Mesodermal cell (in vitro differentiated cells): ENCODE data around the gene MREG.

Experiments
- H3K27ac ChIP-seq: 2 replicates; pipeline ENCODE4 v1.7.0; 2013; ENCODE audit warnings: mild to moderate bottlenecking, low read depth, low read length, moderate library complexity; ENCODE audit not compliant: severe bottlenecking
- H3K36me3 ChIP-seq: 2 replicates; pipeline ENCODE4 v1.7.1; 2013; ENCODE audit warnings: mild to moderate bottlenecking, low read length, moderate library complexity; ENCODE audit not compliant: control insufficient read depth, insufficient read depth
- H3K4me1 ChIP-seq: one replicate; pipeline ENCODE4 v1.7.1; 2013; ENCODE audit warnings: mild to moderate bottlenecking, low read length; ENCODE audit not compliant: insufficient read depth, control insufficient read depth, poor library complexity, severe bottlenecking
- H3K4me3 ChIP-seq: 2 replicates; pipeline ENCODE4 v1.7.0; 2013; ENCODE audit warnings: low read length, control low read depth, mild to moderate bottlenecking; ENCODE audit not compliant: insufficient read depth, poor library complexity, severe bottlenecking; ENCODE audit errors: extremely low read depth
- H3K9me3 ChIP-seq: 2 replicates; pipeline ENCODE4 v1.7.1; 2013; ENCODE audit warnings: mild to moderate bottlenecking, low read length, moderate library complexity; ENCODE audit not compliant: control insufficient read depth
- WGBS, 2 experiments: methylation state at CpG; one replicate each; pipeline ENCODE4 v1.1.5; 2013; ENCODE audit warnings: missing lambda C conversion rate in 2 of 2; ENCODE audit not compliant: insufficient coverage in 2 of 2; 5-methylcytosine and 5-hydroxymethylcytosine counted together

MREG gene

GRCh38 chr2:215985257-215985656 lies 28.1 kb downstream of the MREG start:
- Histone ChIP-seq H3K9me3 (peaks cover 4% of the 10 kb centered on the region), H3K36me3 (no peaks in the 10 kb centered on the region), H3K4me3 (no peak overlapping the region), H3K27ac (no peak overlapping the region), H3K4me1 (no peaks in the 10 kb centered on the region)
- no CpG with 5 or more reads among the region's 1 CpG for WGBS, 2 experiments

- Histone ChIP-seq H3K27ac (no peak overlapping the region), H3K36me3 (no peaks in the 10 kb centered on the region), H3K9me3 (peaks cover 4% of the 10 kb centered on the region), H3K4me3 (no peak overlapping the region), H3K4me1 (no peaks in the 10 kb centered on the region)
- WGBS, 2 experiments = 86 to 92% methylated on average over 2 of the region's 2 CpGs
Observed at GRCh38 chr2:215984661-215985060, 28.7 kb downstream of the MREG start.

- WGBS, 2 experiments = no CpG with 5 or more reads among the region's 2 CpGs
- H3K4me1 ChIP-seq = no peaks in the 10 kb centered on the region
- no peak overlapping the region for H3K27ac ChIP-seq
- peaks cover 4% of the 10 kb centered on the region for H3K9me3 ChIP-seq
- no peaks in the 10 kb centered on the region for H3K36me3 ChIP-seq
- no peak overlapping the region for H3K4me3 ChIP-seq
Observed at GRCh38 chr2:215983581-215984351, 29.6 kb downstream of the MREG start.

GRCh38 chr2:215982465-215982875 lies 30.9 kb downstream of the MREG start:
- Histone ChIP-seq H3K9me3 (peaks cover 4% of the 10 kb centered on the region), H3K36me3 (no peaks in the 10 kb centered on the region), H3K4me3 (no peak overlapping the region), H3K27ac (no peak overlapping the region), H3K4me1 (no peaks in the 10 kb centered on the region)
- 96 to 100% methylated on average over 2 to 5 of the region's 6 CpGs for WGBS, 2 experiments

- H3K27ac ChIP-seq = no peak overlapping the region
- peaks cover 4% of the 10 kb centered on the region for H3K9me3 ChIP-seq
- WGBS, 2 experiments = 100% methylated on average over 6 of the region's 7 CpGs
- H3K36me3 ChIP-seq = no peaks in the 10 kb centered on the region
- no peak overlapping the region for H3K4me3 ChIP-seq
- H3K4me1 ChIP-seq = no peaks in the 10 kb centered on the region
Observed at GRCh38 chr2:215981115-215981514, 32.2 kb downstream of the MREG start.

- Histone ChIP-seq H3K36me3 (no peaks in the 10 kb centered on the region), H3K4me1 (no peaks in the 10 kb centered on the region), H3K4me3 (no peak overlapping the region), H3K27ac (no peak overlapping the region), H3K9me3 (peaks cover 4% of the 10 kb centered on the region)
- 100% methylated on average over 1 to 2 of the region's 2 CpGs for WGBS, 2 experiments
Observed at GRCh38 chr2:215979620-215980019, 33.7 kb downstream of the MREG start.

GRCh38 chr2:215974700-215975429 lies 38.5 kb downstream of the MREG start:
- Histone ChIP-seq H3K4me1 (peaks cover 14% of the 10 kb centered on the region), H3K27ac (no peak overlapping the region), H3K36me3 (no peaks in the 10 kb centered on the region), H3K9me3 (no peaks in the 10 kb centered on the region), H3K4me3 (no peak overlapping the region)
- WGBS, 2 experiments = 83 to 100% methylated on average over 1 of the region's 2 CpGs

- 84 to 85% methylated on average over 4 to 5 of the region's 6 CpGs for WGBS, 2 experiments
- H3K9me3 ChIP-seq = no peaks in the 10 kb centered on the region
Observed at GRCh38 chr2:215973954-215974699, 39.2 kb downstream of the MREG start.

GRCh38 chr2:215973145-215973792 lies 40.1 kb downstream of the MREG start:
- Histone ChIP-seq H3K9me3 (no peaks in the 10 kb centered on the region), H3K27ac (no peak overlapping the region), H3K4me1 (peaks cover 14% of the 10 kb centered on the region), H3K36me3 (no peaks in the 10 kb centered on the region), H3K4me3 (no peak overlapping the region)
- WGBS, 2 experiments = 67 to 95% methylated on average over 4 to 5 of the region's 7 CpGs

More at GRCh38 chr2:215973954-215974699, 39.2 kb downstream of the MREG start:
- H3K4me1 ChIP-seq = peaks cover 14% of the 10 kb centered on the region
- no peak overlapping the region for H3K27ac ChIP-seq
- H3K36me3 ChIP-seq = no peaks in the 10 kb centered on the region
- H3K4me3 ChIP-seq = no peak overlapping the region

GRCh38 chr2:215971671-215972070 lies 41.7 kb downstream of the MREG start:
- 96 to 100% methylated on average over 5 of the region's 5 CpGs for WGBS, 2 experiments
- Histone ChIP-seq H3K9me3 (no peaks in the 10 kb centered on the region), H3K27ac (no peak overlapping the region), H3K4me1 (peaks cover 14% of the 10 kb centered on the region), H3K4me3 (no peak overlapping the region), H3K36me3 (no peaks in the 10 kb centered on the region)
